NCI-H446 (cell line): Measurements from ENCODE around the gene RPL23.

ENCODE experiments used
- DNase-seq, 2 experiments: peaks; one replicate each; lab custom pipeline; 2025; lab: John Stamatoyannopoulos, UW

Gene RPL23

DNA sequence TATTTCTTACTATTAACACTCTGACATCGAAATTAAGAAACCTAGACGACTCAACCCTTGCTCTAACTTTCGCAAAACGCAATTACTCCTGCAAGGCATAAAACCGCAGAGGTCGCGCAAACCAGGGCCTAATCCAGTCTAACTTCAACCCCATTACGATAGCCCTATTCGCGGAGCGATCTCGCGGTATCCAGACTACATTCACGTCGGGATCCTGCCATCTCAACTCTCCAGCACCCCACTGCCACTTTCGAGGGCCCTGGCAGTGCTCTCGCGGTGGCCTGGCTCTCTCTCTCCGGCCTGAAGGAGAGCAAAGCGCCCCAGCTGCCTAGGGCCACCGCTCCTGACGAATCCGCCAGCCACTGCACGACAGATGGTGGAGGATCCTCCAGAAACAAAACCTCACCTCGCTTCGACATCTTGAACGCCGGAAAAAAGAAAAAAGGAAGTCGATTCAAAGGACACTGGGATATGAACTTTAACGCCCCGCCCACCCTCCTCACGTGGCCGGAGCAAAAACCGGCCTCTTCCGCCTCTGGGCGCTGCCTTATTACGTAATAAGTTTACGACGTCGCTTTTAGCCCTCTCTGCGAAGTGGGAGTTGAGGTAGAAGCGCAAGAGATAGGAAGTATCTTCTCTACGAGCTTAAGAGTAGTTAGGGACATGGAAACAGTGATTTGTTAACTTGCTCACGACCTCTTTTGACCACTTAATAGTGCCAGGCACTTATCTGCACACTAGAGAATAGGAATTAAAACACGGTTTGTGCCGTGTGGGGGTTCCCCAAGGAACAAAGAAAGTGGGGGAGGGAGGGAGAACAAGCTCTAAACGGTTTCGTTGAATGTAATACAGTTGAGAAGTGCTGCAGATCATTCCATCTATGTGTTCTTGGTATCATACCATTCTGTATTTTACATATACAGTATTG is at the start of gene RPL23:
Gene RPL23 (minus strand): TSS at position 430 of the 928 bp plus-strand sequence. CDS start 11 bp downstream, at position 419.
- DNase-seq = peak; percentile 92 to 97

DNA sequence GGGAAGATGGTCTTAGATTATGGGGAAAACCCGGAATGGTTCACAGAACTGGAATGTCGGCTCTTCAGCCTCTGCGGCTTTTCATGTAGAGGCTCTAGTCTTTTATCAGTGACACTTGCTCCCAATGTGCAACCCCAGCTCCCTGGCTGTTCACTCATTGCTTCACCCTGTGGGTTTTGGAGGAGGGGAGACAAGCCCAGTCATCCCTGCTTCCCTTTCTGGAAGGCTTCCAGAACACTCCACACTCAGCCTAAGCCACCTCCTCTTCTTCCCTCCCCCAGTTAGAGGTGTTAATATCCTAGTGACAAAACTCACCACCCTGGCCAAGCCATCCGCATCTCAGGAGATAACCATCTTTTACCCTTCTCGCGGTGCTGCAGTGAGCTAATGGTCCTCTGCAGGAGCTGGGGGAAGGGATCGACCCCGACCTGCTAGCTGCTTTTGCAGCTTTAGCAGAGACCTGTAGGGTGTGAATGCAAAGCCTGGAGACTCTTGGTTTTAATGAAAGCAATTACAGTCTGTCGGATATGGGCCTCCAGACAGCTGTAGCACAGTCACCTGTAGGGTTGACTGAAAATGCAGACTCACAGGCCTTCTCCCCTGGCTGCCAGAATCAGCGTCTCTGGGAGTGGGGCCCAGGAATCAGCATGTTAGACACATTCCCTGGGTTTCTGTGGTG is 47.6 kb upstream of the RPL23 start:
- DNase-seq = no peak

DNA sequence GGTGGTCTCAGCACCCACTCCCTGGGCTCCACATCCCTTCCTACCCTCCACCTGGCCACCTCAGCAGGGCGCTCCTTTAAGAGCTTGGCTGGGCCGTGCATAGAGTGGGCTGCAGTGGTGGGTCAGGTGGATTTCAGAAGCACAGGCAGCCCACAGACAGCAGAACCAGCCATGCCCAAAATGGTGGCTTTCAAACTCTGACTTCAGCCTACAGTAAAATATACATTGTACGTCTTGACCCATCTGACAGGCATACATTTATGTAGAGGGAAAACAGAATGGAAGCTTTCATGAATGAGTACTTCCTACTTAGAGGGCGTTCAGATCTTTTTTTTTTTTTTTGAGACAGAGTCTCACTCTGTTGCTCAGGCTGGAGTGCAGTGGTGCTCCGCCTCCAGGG is 45.9 kb upstream of the RPL23 start:
- no peak for DNase-seq

DNA sequence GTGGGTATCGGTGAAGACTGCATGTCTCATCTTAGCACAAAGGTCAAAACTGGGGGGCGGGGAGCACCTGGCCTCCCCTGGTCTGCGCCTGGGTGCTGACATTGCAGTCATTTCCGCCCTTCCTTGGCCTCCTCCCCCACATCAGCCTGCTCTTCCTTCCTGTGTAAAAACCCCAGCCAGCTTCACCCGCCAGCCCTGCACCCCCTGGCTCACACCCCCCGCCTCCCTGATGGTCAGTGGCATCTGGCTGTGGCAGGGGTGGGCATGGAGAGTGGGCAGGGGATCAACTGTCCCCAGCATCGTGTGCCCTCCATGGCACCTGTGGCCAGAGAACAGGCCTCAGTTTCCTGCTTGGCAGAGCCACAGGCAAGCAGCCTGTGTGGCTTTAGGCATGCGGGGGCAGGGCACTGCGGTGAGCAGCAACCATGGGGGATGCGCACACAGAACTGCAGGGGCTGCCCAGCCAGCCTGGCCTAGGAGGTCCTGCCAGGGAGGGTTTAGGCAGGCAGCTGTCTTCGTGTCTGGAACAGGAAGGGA is 45.4 kb upstream of the RPL23 start:
- no peak for DNase-seq

DNA sequence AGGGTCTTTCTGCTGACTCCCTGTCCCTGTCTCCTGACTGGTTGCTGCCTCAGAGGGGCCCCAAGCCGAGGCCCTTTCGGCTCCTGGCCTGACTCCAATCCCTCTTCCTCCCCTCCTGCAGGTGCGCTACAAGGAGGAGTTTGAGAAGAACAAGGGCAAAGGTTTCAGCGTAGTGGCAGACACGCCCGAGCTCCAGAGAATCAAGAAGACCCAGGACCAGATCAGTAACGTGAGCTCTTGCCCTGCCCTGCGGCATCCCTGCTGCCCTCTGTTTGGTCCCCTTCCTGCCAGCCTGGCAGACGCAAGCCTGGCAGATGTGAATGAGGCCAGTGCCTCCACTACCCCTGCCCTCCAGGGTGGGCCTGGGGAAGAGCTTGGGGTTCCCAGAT is 44.8 kb upstream of the RPL23 start:
- no peak for DNase-seq

- DNase-seq = no peak
Observed at GRCh38 chr17:38897671-38898290, 44.3 kb upstream of the RPL23 start.

DNA sequence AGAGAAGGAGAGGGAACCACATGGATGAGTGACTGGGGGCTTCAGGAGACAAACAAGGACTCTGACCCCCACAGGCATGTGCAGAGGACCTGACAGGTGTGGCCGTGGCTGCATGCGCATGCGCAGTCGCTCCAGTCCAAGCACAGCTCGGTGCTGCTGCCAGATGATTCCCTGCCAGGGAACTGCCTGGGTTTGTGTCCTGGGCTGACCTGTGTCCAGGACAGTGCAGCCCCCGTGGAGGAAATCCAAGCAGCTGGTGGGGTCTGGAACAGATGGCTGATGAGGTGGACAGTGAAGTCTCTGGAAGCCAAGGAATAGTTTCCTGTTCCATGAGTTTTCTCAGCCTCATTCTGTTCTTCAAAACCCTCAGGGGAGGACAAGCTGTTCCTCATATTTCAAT is 43.7 kb upstream of the RPL23 start:
- DNase-seq = no peak

DNA sequence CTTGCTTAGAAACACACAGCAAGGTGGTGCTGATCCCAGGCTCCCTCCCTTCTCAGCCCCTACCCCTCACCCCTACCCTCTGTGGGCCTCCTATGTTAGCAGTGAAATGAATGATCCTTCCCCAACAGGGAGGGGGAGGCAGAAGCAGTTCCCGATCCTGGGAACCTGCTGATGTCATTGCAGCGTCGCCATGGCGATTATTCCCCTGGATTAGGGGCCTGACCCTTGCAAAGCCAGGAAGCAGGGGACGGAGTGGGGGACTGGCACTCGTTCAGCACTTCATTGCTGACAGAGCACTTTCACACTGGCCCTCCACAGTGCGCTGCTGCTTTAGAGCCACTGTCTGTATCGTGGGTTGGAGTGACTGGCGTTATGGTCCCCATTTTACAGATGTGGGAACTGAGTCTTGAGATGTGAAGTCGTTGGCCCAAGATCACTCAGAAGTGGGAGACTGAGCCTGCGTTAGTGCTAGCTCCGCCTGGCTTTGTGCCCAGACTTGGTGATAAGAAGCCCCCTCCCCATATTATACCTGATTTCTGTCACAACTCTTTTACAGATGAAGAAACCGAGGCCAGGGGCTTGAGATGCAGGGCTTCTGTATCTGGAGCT is 42.9 kb upstream of the RPL23 start:
- DNase-seq = no peak

DNA sequence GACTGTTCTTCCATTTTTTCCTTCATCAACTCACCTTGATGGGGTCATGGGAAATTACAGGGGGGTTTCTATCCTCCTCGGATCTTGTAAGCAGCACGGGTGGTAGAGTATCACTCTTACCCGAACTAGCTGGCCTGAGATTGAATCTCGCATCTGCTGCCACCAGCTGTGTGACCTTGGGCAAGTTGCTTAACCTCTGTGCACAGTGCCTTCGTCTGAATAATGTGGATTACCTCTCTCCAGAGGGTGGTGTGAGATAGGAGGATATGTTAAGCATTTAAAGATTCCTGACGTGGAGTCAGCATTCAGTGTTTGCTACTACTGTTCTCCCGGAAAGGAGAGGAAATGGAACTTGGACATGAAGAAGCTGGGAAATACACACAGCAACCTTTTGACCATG is 40.8 kb upstream of the RPL23 start:
- no peak for DNase-seq

GRCh38 chr17:38893607-38894006 is 40.1 kb upstream of the RPL23 start:
- no peak for DNase-seq

GRCh38 chr17:38893113-38893512 is 39.6 kb upstream of the RPL23 start:
- DNase-seq = no peak

DNA sequence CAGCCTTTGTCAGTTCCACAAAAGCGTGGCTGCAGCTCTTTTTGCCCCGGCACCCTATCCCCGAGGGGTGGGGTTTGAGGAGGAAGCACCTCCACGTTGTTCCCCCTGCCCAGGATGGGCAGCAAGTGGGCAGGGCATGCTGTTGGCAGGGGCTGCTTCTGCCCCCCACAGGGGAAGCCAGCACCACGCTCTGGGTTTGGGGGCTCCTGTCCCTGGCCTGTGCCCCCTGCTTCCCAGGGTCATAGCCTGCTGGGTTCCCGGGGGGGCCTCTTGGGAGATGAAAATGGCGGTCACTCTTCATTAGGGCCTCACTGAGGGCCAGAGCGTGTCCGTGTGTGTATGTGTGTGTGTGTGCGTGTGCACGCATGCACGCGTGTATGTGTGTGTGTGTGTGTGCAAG is 39.1 kb upstream of the RPL23 start:
- no peak for DNase-seq

DNA sequence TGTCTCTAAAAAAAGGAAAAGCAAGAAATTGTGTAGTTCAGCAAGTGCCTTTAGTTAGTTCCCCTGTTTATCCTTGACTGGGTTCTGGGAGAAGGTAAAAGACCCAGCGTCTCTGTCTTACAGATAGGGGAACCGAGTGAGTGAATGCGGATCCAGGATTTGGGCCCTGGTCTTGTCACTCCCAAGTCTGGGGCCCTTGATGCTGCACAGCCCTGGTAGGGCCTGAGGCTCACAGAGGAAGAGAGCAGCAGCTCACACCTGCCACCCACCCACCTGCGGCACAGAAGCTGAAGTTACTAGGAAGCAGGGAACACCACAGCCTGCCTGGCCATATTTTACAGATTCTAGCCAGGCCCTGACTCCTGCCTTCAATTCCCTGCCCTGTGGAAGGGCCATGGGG is 38.6 kb upstream of the RPL23 start:
- no peak for DNase-seq

DNA sequence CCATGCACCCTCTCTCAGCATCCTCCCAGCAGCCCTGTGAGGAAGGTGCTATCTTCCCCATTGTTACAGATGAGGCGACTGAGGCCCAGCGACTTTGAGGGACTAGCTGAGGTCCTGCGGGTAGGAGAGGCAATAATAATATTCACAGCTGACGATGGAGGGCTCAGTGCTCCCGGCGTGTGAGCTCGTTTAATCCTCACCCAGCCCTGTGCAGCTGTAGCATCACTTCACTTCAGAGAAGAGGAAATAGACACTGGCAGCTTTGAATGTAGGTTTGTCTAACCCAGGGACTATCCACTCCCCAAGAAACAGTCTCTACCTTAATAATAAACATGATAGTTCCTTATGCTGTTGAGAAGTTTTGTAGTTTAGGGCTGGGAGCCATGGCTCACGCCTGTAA is 37.9 kb upstream of the RPL23 start:
- no peak for DNase-seq

DNA sequence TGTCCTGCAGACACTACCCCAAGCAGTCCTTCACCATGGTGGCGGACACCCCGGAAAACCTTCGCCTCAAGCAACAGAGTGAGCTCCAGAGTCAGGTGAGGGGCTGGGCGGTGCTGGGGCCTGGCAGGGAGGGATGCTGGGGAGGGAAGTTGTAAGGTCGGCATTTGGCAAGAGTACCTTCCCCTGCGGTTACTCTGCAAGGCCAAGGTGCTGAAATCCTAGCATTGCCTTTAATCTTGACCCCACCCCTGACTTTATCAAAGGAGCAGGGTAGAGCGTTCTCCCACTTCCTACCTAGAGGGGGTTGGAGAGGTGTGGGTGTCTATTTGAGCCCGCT is 36.9 kb upstream of the RPL23 start:
- DNase-seq = no peak

DNA sequence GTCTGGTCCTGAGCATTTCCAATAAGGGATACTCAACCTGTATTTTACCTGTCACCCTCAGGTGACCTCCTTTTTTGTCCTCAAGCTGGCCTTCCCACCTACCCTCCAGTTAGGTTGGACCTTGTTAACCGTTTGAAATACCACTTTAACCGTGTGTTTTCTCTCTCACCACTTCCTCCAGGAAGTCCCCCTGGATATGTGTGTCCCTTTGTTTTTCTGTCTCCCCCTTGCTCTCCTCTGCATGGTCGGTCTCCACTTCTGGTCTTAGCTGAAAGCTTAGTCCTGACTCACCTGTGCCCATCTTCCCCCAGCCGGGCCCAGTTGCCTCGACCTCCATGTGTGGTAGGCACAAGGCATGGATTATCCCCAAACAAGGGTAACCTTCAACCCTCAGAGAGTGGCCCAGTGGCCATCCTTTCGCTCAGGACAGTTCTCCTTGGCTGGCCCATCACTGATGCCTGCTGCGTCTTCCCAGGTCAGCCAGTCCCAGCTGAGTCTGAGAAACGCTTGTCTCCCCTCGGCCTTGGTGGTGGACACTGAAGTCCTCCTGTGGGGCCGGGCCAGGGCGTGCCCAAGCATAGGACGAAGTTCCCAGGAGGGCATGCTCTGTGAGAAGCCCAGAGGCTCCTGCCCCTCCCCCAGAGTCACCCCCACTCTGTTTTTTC is 36.4 kb upstream of the RPL23 start:
- no peak for DNase-seq

- no peak for DNase-seq
Observed at GRCh38 chr17:38888842-38889241, 35.3 kb upstream of the RPL23 start.

DNA sequence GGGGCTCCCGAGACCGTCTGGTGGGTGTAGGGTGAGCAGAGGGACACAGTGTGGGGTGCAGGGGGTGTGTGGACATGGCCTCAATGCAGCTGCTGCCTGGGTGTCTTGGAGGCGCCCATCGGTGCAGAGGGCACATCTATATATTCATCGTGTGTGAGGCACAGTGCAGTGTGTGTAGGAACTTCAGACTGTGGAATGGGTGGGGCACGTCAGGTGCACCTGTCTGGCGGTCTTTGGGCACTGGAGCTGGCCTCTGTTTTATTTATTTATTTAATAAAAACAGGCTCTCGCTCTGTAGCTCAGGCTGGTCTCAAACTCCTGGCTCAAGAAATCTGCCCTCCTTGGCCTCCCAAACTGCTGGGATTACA is 33.1 kb upstream of the RPL23 start:
- no peak for DNase-seq

DNA sequence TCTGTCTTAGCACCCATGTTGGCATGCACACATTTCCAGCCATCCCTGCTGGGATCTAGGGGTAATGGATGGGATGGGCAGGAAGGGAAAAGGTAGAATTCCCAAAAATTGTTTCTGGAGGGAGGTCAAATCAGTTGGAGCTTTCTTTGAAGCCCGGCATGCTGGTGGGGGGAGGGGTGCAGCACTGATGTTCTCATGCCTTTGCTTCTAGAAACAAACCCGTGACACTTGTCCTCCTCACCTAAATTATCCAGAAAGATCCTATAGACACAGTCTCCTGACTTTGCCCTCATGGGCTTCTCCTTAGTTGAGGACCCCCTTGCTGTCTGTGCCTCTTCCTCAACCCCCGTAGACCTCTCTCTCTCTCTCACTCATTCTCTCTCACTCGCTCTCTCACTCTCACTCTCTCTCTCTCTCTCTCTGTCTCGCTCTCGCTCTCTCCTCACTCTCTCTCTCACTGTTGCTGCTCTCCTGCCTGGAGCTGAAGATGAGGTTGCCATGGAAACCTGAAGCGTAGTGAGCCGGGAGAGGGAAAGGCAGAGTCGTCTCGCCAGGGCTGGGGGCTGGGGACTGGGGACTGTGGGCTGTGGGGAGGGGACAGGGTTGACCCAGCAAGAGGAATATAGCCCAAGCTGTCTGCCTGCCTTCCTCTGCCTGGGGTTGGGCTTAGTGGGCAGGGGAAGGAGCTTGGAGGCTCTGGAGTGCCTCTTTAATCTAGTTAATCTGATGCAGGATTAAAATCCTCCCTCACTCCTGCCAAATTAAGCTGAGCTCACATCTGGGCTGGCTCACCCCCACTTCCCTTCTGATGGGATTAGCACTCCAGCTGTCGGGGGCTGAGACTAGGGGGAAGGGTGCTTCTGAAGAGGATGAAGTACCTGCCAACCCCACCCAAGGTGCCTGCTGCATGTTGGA is 32.5 kb upstream of the RPL23 start:
- no peak for DNase-seq

DNA sequence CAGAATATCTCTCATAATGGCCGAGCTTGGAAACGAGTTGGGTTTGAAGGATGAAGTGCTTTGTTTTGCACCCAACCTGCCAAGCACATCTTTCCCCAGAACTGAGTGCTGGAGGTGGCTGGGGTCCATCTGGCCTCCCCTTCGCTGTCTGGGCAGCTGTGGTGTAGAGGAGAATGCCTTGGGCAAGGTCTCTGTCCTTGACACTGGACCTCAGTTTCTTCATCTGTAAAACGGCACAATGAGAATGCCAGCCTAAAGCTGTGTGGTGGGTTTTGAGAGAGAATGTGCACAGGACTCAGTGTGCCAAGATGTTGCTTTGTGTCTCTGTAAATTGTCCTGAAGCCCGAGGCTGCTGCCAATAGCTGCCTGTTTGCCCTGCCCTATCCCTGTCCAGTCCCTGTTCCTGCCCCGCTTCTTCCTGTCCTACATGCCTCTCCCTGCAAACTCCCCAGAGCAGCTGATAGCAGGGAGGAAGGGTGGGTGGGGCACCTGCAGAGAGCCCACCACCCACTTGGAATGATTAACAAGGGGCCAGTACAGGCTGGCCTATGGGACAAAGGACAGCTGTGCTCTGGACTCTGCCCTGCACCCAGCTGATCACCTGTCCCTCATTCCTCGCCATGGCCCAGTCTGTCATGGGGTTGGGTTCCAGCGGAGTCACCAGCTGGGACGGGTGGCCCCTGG is 31.7 kb upstream of the RPL23 start:
- DNase-seq = no peak
